Measurements from ENCODE around the gene JMJD1C.
"Not testable (repeated sequence)": the region's sequence is repeated elsewhere in the genome, so short reads cannot be mapped to it uniquely, and the experiment has no call there.

The JMJD1C gene, protein sequence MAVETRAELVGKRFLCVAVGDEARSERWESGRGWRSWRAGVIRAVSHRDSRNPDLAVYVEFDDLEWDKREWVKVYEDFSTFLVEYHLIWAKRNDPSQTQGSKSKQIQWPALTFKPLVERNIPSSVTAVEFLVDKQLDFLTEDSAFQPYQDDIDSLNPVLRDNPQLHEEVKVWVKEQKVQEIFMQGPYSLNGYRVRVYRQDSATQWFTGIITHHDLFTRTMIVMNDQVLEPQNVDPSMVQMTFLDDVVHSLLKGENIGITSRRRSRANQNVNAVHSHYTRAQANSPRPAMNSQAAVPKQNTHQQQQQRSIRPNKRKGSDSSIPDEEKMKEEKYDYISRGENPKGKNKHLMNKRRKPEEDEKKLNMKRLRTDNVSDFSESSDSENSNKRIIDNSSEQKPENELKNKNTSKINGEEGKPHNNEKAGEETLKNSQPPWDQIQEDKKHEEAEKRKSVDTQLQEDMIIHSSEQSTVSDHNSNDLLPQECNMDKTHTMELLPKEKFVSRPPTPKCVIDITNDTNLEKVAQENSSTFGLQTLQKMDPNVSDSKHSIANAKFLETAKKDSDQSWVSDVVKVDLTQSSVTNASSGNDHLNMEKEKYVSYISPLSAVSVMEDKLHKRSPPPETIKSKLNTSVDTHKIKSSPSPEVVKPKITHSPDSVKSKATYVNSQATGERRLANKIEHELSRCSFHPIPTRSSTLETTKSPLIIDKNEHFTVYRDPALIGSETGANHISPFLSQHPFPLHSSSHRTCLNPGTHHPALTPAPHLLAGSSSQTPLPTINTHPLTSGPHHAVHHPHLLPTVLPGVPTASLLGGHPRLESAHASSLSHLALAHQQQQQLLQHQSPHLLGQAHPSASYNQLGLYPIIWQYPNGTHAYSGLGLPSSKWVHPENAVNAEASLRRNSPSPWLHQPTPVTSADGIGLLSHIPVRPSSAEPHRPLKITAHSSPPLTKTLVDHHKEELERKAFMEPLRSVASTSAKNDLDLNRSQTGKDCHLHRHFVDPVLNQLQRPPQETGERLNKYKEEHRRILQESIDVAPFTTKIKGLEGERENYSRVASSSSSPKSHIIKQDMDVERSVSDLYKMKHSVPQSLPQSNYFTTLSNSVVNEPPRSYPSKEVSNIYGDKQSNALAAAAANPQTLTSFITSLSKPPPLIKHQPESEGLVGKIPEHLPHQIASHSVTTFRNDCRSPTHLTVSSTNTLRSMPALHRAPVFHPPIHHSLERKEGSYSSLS (N-terminal part only)

DNA sequence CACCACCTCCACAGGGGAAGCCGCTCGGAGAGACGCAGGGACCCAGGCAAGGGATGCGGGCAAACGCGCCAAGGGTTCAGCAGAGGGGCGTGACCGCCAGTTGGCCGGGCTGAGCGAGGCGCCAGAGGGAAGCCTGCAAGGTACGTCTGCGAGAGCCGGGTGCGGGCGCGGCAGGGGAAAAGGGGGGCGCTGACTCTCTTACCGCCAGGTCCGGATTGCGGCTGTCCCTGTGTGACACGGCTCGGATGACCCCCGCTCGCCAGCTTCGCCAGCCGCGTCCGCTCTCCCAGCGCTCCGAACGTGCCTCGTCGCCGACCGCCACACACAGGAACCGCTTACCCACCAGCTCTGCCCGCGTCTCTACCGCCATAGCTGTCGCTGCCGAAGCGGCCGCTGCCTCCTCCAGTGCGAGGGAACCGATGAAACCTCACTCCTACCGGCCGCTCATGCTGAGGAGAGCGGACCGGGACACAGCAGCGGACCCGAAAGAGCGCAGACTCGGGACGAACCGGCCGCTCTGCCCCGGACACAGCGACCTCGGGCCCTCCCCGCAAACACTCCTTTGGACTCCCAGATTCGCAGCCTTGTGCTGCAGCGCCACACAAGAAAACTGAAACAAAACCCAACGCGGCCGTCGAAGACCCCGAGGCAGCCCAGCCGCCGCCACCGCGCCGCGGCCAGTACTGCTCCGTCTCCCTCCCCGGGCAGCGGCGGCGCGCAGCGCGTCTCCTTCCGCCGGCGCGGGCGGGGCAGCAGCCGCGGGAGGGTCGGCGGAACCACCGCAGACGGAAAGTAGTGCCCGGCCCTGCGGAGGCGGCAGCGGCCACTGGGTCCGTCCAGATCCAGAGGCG lies at the start of gene JMJD1C:
Gene JMJD1C (minus strand): TSS at position 685 of the 851 bp plus-strand sequence. CDS start 315 bp downstream, at position 370.
- peak; percentile 82 for DNase-seq

DNA sequence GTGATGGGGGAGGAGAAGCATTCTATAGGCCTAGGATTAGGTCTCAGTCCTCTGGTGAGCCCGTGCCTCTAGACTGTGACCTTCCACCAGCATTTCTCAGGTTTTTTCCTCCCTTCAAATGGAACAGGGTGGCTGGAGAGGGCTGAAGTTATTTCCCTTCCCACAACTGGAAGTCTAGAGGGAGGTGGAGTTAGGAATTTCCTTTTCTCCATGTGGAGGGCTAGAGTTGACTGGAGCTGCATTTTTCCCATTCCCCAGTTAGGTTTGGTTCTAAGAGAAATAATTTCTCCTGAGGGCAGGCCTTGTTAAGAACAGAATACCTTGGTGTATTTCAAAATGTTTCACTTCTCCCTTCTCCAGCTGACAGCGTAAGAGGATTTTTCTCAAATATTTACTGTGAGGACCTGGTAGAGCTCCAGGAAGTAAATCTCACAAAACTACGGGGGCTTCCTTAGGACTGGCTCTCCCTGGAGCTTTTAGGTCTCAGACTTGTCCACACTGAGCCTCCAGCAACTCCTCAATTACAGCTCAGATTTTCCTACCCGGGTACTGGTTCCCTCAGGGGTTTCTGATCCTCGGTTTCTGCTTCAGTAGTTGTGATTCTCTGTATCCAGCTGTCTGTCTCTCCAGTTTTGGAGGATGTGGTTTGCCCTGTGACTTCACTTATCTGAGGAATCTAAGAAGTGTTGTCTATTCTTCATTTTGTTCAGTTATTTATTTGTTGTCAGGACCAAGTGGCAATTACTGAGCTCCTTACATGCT lies 49.4 kb upstream of the JMJD1C start:
- DNase-seq: peak; percentile 58

DNA sequence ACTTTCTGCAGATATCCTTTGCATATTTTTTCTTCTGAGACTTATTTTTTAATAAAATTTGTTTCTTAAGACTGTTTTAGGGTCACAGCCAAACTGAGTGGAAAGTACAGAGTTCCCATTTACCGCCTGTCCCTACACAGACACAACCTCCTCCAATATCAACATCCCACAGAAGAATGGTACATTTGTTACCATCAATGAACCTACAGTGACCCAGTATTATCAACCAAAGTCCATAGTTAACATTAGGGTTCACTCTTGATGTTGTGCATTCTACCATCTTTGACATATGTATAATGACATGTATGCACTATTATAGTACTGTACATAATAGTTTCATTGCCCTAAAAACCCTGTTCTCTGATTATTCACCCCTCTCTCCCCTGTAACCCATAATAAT lies 40.8 kb upstream of the JMJD1C start:
- DNase-seq: no peak

DNA sequence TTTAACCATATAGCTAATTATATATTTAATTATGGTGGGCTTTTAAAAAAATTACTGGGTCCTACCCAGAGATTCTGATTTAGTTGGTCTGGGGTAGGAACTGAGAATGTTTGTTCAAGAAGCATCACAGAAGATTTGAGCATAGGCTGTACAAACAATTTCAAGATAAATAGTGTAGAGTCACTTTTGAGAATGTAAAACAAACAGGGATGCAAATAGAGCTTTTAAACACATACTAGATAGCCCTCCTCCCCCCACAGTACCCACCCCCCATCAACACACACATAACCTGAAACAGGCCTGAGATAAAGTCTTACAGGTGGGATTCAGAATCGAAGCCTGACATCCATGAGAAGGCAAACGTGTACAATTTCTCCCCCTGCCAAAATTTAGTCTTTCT lies 39.8 kb upstream of the JMJD1C start:
- no peak for DNase-seq

DNA sequence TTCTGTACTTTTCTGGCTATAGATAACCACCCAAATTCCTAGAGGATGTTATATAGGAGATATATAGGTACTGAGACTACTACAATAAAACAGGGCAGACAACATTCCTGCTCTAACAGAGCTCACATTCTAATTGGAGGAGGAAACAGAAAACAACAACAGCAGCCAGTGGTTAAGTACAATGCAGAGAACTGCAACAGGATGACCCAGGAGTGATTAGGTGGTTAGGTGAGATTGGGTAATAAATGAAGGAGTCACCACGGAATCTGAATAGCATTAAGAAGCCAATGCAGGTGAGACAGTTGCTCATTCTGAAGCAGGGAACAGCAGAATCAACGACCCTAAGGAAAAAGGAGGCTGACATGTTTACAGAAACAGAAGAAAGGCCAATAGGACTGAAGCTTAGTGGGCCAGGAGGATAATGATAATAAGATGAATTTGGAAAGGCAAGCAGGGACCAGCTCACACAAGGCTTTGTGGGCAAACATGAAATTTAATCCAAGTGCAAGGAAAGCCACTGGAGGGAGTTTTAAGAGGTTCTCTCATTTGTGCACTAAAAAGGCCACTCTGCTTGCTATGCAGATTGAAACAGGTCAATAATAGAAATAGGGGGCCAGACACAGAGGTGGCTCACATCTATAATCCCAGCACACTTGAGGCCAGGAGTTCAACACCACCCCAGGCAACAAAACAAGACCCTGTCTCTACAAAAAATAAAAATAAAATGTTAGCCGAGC lies 38.5 kb upstream of the JMJD1C start:
- DNase-seq: no peak

DNA sequence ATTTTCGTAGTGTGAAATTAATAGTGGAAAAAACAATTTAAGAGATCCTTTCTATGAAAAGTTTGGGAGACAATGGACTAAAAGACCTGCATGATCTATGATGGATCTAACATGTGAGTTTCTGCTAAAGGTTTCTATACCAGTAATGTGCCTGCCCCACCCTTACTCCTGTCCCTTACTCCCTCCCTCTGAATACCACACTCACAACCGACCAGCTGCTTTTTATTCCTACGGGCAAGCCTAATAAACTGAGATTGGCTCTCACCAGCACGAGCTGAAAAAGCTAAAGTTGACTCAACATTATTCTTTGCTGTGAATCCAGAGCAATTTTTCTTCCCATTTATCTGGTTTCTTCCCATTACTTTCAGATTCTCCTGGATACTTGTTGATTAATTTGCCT lies 37.6 kb upstream of the JMJD1C start:
- DNase-seq: no peak

DNA sequence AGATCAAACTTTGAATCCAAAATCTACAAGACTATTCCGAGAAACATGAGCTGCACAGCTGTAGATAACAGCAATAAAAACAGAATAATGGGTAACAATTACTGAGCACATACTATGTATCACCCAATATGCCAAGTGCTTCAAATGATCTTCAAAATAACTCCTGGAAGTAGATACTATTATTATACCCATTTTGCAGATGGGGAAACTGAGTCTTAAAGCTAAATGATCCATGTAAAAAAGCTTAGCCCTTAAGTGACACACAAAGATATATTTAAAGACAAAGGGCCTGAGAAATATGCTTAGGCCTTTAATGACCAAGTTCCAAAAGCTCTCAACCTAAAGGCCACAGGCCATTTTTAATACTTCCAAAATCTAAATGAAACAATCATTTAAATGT lies 37.1 kb upstream of the JMJD1C start:
- DNase-seq: no peak

DNA sequence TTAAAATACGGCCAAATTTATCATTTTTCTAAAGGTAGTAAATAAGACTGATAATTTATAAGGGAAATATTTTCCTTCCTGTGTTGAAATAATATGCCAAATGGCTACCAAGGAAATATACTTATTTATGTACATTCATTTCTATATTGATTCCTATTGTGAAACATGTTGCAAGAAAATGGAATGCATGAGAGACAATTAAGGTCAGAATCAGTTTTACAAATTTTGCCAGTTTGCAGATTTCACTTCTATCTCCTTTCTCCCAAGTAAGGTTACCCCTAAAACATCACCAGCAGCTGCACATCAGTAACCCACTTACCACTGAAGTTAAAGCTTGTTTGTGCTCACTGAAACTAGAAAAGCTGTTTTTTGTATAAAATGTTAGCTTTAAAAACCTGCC lies 36.2 kb upstream of the JMJD1C start:
- DNase-seq: no peak

DNA sequence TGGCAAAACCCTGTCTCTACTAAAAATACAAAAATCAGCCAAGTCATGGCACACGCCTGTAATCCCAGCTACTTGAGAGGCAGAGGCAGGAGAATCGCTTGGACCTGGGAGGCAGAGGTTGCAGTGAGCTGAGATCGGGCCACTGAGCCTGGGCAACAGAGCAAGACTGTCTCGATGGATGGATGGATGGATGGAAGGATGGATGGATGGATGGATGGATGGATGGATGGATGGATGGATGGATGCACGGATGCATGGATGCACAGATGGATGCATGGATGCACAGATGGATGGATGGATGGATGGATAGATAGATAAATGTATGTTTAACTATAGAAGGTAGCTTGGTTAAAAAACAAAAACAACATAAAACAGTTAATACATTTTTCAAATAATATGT lies 34.8 kb upstream of the JMJD1C start:
- DNase-seq: not testable (repeated sequence)

DNA sequence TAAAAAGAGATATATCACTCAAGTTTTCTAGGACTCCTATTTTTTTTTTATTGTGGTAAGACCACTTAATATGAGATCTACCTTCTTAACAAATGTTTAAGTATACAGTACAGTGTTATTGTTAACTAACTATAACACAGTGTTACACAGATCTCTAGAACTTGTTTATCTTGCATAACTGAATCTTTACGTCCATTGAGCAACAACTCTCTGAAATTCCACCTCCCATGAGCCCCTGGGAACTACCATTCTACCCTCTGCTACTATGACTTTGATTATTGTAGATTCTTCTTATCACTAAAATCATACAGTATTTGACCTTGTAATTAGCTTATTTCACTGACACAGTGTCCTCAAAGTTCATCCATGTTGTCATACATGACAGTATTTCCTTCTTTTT lies 32.9 kb upstream of the JMJD1C start:
- DNase-seq: no peak

DNA sequence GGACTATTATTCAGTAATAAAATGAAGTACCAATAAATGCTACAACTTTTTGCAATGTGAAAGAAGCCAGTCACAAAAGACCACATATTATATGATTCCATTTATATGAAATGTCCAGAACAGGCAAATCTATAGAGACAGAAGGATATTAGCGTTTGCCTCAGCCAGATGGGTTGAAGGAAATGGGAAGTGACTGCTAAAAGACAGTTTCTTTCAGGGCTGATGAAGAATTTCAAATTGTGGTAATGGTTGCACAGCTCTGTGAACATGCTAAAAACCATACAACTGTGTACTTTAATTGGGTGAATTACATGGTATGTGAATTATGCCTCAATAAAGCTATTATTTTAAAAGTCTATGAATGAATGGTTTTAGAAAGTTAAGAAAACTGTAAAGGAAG lies 31.5 kb upstream of the JMJD1C start:
- DNase-seq: peak; percentile 45

DNA sequence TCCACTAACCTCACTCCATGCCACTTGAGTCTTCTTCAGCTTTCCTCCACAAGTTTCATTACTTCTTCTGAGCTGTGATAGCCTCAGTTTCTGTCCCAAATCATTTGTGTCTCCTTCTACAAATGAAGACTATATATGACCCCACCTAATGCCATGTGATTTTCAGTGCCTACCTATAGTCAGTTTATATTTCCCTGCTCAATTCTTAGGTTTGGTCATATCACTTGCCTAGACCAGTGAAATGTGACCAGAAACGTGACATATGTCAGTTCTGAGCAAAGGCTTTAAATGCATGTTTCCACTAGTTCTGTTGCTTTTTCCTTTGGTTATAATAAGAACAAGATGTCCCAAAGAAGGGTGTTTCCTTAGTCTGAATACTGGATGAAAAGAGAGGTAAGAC lies 30.8 kb upstream of the JMJD1C start:
- no peak for DNase-seq

DNA sequence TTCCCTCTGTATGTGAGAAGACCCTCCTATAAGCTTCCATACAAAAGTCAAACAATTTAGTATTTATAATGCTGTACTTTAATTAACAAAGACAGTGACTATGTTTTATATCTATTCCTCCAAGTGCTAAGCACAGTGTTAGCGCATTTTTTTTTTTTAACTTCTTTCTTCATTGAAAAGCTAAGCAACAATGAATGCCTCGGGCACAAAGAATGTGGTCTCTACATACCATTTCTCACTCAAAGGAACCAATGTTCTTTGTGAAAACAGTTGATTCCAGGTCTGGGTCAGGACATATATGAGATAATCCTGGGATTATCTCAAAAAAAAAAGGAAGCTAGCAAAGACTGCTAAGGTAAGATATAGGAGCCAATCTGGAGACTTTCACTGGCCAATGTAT lies 29.2 kb upstream of the JMJD1C start:
- no peak for DNase-seq

DNA sequence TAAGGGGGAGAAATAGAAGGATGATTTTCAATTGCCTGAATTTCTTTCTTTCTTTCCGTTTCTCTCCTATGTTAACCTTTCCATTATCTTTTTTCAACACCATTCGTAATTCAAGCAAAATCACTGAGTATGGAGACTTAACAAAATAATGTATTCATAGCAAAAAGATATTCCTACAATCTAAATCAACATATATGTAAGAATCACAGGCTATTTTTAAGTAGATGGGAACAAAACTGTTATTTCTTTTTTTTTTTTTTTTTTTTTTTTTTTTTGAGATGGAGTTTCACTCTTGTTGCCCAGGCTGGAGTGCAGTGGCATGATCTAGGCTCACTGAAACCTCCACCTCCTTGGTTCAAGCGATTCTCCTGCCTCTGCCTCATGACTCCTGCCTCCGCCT lies 27.2 kb upstream of the JMJD1C start:
- DNase-seq: no peak

DNA sequence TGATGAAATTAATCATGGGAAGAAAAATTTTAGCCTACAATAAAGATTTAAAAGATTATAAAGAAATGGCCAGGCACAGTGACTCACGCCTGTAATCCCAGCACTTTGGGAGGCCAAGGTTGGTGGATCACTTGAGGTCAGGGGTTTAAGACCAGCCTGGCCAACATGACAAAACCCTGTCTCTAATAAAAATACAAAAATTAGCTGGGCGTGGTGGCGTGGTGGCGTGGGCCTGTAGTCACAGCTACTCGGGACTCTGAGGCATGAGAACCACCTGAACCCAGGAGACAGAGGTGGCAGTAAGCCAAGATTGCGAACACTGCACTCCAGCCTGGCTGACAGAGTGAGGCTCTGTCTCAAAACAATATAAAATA lies 26.5 kb upstream of the JMJD1C start:
- not testable (repeated sequence) for DNase-seq

DNA sequence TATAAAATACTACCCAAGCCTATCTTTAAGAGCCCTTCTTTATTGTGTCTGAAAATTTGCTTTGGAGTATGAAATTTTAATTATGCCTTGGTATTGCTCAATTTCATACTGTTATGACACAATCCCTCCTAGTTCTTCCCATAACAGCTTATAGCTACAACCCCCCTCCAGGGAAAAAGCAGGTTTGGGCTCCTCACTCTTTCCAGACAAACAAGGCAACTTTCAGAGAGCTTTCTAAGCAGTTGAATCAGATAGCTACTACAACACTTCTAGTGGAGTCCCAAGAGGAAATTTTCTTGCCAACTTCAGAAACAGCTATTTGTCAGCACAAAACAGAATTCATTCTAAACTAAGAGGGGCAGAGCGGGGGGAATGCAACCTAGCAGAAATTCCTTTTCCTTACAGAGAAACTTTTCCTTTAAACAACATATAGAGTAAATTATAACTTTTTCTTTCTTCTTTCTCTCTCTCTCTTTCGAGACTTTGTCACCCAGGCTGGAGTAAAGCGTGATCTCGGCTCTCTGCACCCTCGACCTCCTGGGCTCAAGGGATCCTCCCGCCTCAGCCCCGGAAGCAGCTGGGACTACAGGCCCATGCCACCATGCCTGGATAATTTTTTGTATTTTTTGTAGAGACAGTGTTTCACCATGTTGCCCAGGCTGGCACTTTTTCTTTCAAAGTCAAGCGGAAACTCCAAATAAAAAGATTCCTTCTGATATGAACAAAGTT lies 26.0 kb upstream of the JMJD1C start:
- DNase-seq: peak; percentile 10

DNA sequence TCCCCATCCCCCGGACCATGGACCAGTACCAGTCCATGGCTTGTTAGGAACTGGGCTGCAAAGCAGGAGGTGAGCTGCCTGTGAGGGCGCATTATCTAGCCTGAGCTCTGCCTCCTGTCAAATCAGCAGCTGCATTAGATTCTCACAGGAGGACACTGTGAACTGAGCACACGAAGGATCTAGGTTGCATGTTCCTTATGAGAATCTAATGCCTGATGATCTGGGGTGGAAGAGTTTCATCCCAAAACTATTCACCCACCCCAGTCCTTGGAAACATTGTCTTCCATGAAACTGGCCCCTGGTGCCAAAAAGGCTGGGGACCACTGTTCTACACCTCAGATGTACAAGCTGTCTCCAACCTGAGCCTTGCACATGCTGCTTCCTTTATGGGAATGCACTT lies 24.1 kb upstream of the JMJD1C start:
- no peak for DNase-seq

DNA sequence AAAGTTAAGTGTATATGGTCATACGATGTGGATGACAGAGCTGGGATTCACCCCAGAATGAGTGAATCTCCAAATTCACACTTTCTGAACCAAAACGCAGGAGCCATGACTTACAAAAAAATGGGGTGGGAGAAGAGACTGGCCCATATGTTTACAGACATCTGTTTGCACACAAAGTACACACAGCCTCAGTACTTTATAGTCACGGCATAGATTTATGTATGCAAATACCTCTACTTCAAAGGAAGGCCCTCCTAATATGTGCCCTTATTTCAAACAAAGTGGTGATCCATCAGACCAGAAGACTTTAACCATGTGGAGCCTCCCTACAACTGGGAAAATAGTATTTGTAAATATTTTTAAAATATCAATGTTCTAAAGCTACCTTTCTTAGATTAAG lies 22.2 kb upstream of the JMJD1C start:
- DNase-seq: no peak

DNA sequence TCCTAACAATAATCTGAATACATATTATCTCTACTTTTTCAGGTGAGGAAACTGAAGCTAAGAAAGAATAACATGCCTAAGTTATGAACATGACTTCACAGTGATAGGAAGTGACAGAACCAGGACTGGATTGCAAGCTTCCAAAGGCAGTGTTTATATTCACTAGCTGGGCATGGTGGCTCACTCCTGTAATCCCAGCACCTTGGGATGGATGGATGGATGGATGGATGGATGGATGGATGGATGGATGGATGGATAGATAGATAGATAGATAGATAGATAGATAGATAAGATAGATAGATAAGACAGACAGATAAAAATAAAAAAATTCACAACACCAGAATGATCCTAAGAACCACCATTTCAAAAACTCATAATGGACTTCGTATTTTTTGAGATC lies 18.2 kb upstream of the JMJD1C start:
- DNase-seq: no peak

DNA sequence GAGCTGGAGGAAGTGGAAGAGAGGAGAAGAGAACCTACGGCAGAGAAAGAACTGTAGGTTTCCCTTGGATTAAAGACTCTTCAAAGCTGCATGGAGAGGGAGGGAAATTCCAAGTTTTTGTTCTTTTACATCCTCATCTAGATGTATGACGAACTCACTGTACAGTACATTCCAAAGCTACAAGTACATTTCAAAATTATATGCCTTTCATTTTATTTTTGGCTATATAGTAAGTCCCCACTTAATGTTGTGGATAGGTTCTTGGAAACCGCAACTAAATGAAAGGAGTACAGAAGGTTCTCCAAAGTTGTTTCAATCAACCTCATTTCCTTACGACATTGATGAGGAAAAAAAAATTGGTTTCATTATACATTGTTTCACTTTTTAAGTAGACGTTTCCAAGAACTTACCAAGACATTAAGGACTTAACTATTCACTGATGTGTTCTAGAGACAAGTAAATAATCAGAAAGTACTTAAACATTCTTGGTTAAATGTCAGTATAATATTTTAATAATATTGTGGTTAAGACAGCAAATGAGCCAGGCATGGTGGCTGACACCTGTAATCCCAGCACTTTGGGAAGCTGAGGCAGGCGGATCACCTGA lies 16.1 kb upstream of the JMJD1C start:
- no peak for DNase-seq

Measured in hematopoietic multipotent progenitor cell treated with erythropoietin and hydrocortisone succinate and interleukin-3 and kit ligand, for 4 days (in vitro differentiated cells).